Left hindlimb (tissue), 1 donor: ENCODE data around the gene DCTN3.

Experiments
- DNase-seq: peaks from one replicate; pipeline ENCODE4 v3.0.0-alpha.2; 2018

Gene DCTN3

DNA sequence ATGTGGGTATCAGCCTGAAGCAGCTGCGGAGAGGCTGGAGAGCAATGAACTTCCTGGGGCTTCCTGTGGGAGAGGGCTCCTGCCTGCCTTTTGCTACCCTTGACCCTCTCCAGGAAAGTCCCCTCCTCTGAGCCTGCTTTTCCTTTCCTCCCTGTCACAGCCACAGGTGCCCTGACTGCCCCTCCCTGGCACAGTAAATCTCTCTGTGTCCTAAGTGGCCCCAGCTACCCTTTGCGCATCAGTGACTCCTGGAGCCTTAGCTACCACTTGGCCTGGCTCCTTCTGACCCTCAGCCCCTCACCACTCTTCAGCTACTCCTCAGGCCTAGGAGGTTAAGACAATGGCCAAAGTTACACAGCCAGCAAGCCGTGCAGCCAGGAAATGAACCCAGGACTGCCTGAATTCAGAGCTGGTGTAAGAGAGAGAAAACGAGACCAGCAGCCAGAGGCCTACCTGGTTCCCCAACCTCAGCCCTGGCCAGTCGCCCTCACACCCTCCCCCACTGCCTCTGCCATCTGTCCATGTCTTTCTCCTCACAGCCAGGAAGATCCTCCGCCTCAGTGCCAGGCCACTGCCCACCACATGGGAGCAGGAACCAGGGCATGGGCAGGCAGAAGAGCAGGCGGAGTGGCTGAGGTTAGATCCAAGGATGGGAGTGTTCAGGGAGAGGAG, 49.4 kb downstream of the DCTN3 start:
- no peak for DNase-seq

DNA sequence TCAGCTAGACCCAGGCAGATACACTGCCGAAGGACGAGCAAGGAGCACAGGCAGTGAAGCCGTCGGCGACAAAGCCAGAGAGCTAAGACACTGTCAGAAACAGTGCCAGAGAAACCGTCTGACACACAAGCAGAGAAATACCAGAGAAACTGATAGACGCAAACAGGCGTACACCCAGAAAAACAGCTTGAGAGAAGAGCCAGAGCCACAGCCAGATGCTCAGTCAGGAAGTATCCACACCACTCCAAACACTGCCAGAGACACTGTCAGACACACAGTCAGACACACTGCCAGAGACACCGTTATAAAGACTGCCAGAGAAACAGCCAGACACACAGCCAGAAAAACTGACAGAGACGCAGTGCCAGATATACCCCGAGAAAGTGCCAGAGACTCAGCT, 49.9 kb downstream of the DCTN3 start:
- no peak for DNase-seq

DNA sequence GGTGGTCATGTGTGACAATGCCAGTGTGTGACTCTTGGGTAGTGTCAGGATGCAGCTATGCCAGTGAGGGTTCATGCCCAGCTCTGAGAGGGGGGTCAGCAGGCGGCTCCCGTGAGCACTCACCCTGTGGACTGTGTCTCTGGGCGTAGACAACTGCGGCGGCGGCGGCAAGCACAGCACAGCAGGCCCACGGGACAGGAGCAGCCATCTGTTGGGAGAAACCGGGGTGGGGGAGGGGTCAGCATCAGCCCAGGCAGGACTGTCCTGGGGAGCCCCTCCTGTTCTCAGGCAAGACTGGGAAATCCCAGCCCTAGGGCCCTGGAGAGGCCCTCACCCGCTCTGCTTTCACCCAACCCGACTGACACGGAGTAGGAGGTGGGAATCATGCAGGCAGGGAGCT, 51.5 kb downstream of the DCTN3 start:
- DNase-seq = no peak

DNA sequence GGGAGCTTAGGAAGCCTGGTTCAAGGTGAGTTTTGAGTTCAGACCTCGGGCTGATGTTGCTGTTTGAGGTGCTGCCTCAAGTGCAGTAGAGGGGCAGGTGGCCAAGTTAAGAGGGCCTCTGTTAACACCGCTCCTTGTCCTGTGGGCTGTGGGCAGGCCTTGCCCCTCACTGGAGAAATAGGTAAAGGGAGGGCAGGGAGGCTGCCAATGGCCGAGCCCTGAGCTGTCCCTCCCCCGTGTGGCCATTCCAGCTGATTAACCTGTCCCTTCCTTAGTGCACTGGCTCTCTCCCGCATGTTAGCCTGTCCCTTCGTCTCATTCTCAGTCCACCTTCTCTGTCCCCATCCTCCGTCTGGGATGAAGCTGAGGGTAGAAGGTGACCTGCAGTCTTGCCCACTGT, 52.2 kb downstream of the DCTN3 start:
- DNase-seq = no peak

DNA sequence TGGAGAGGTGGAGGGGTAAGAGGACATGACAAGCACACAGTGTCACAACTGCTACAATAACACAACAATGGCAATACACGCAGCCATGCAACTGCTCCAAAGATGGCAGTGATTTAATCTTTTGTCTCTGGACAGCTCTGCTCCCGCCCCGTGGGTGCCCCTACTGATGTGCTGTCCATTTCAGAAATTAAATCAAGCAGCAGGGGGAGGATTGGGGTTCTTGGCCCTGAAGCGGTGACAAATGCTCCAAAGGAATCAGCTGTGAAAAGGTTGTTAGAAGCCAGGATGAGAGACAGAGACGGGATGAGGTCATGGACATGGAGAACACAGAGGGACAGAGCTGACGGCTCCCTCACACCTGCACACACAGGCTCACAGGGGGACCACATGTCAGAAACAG, 53.3 kb downstream of the DCTN3 start:
- DNase-seq = peak; percentile 27

DNA sequence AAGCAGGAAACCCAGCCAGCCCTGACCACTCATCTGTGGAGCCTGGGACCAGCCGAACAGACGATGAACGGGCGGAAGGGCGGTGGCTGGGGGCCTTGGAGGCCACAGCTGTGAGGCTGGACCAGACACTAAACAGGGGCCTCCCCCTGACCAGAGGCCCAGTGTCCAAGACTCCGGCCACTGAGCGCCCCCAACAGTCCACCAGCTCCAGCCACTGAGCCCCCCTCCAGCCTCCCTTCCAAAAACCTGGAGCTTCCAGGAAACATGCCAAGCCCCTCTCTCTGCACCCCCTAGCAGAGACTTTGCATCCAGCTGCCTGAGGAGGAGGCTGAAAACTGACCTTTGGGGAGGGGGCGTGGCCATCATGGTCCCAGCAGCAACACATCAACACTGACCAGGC, 54.0 kb downstream of the DCTN3 start:
- DNase-seq = peak; percentile 49

DNA sequence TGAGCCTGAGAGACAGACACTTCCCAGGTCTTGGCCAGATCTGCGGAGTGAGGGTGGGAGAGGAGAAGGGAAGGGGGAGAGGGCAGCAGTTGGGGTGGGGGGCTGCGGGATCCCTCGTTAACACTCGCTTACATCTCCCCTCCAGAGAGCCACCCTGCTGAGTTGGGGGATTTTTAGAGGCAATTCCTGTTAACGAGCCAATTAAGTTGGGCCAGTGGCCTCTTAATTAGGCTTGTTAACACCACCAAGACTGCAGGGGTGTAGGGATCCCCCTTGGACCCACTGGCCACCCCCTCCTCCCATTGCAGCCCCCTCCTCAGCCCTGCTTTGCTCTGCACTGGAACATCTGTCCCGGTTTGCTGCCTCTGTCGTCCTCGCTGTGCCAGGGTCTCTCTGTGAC, 54.4 kb downstream of the DCTN3 start:
- peak; percentile 22 for DNase-seq

DNA sequence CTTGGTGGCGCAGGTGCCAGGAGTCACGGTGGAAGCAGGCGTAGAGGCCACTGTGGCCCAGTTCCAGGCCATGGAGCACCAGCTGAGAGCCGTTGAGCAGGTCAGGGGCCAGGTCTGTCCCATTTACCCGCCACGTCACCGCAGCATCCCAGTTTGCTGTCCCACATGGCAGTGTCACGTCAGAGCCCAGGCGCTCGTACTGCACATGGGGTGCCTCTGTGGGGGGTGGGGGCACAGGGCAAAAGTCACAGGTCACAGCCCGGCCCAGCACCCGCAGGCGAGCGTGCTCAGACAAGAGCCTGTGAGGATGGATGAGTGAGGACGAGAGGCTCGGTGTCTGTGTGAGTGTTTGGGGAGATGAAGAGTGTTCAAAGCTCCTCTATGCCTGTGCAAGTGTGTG, 55.7 kb downstream of the DCTN3 start:
- peak; percentile 11 for DNase-seq
